ENCODE data around the gene ATG101. TPM values are rescaled to one million over a fixed set of nuclear protein-coding genes. Genes with fewer than 3 reads are reported as not detected.

The ATG101 gene
- total and polyA plus RNA-seq, 2 of the 13 experiments (the other 11 are each of a cell fraction or from before 2014, with no cell fraction given), result 58.2 to 67.7 TPM

- 0 out of 2 replicates have a peak, but pooled peaks have one; percentile 29 for TF ChIP-seq GZF1 (CRISPR knock-in tag; IDR thresholded peaks at IDR 0.05)
- no peak for TF ChIP-seq PHB2 (IDR thresholded peaks at IDR 0.05; ENCODE audit: partially characterized antibody)
- peak; percentile 31; the same call in 1 of the 2 replicates for TF ChIP-seq TBX2 (CRISPR knock-in tag; IDR thresholded peaks at IDR 0.05; ENCODE audit: borderline replicate concordance)
- 0 out of 2 replicates have a peak, but pooled peaks have one; percentile 21 for TF ChIP-seq NCOA2 (CRISPR knock-in tag; IDR thresholded peaks at IDR 0.05)
- no peak for TF ChIP-seq CAMTA2 (CRISPR knock-in tag; IDR thresholded peaks at IDR 0.05; ENCODE audit: borderline replicate concordance)
- TF ChIP-seq CERS6 (CRISPR knock-in tag; IDR thresholded peaks at IDR 0.05), result no peak
- TF ChIP-seq HNRNPLL (IDR thresholded peaks at IDR 0.05; ENCODE audit: low read depth, low read length, poor library complexity, severe bottlenecking), result peak; percentile 36
- no peak for TF ChIP-seq JDP2 (CRISPR knock-in tag; IDR thresholded peaks at IDR 0.05; ENCODE audit: borderline replicate concordance)
- no peak for TF ChIP-seq ZNF737 (CRISPR knock-in tag; IDR thresholded peaks at IDR 0.05; ENCODE audit: borderline replicate concordance)
- TF ChIP-seq CTCF (CRISPR knock-in tag; IDR thresholded peaks at IDR 0.05), result no peak
- TF ChIP-seq HNF1B (CRISPR knock-in tag; IDR thresholded peaks at IDR 0.05), result no peak; the same call in 1 of the 2 replicates
- TF ChIP-seq HES4 (CRISPR knock-in tag; IDR thresholded peaks at IDR 0.05; ENCODE audit: borderline replicate concordance), result no peak
- 0 out of 2 replicates have a peak, but pooled peaks have one; percentile 18 for TF ChIP-seq ZNF691 (CRISPR knock-in tag; IDR thresholded peaks at IDR 0.05; ENCODE audit: borderline replicate concordance, low read depth)
- TF ChIP-seq ZNF33B (CRISPR knock-in tag; IDR thresholded peaks at IDR 0.05), result 0 out of 2 replicates have a peak, but pooled peaks have one; percentile 33
- no peak for TF ChIP-seq AKNA (CRISPR knock-in tag; IDR thresholded peaks at IDR 0.05; ENCODE audit: borderline replicate concordance)
- TF ChIP-seq MTF1 (CRISPR knock-in tag; IDR thresholded peaks at IDR 0.05), result no peak
- no peak for TF ChIP-seq ZNF251 (CRISPR knock-in tag; IDR thresholded peaks at IDR 0.05)
- peak; percentile 64; the same call in 1 of the 2 replicates for TF ChIP-seq RARA (CRISPR knock-in tag; IDR thresholded peaks at IDR 0.05)
- TF ChIP-seq ZNF292 (CRISPR knock-in tag; IDR thresholded peaks at IDR 0.05; ENCODE audit: borderline replicate concordance, low read depth), result no peak
These were observed 33.1 kb upstream of the ATG101 start (continued) for GRCh38 chr12:52036587-52037171.

Measured in HepG2 (cell line).